Keratinocyte (primary cell): ENCODE data around the gene EFNB2. TPM values are rescaled to one million over a fixed set of nuclear protein-coding genes. Genes with fewer than 3 reads are reported as not detected.
A peak's percentile ranks its signal among the peaks of the same experiment; 100 is the strongest.

Source experiments
- DNase-seq: peaks from one replicate; pipeline ENCODE4 v3.0.0-alpha.2; 2011; ENCODE audit warnings: low read depth, missing footprints, low spot score
- FAIRE-seq: peaks from 2 replicates; lab custom pipeline; 2011; peaks lifted over from hg19 to GRCh38; lab: Jason Lieb, UNC
- H2AFZ ChIP-seq: 2 replicates; pipeline ENCODE4 v1.6.0; 2012; ENCODE audit warnings: low read length, control low read depth, inconsistent platforms; ENCODE audit not compliant: control insufficient read depth
- H3K27ac ChIP-seq: 2 replicates; pipeline ENCODE4 v1.5.1; 2011; ENCODE audit warnings: low read length; ENCODE audit not compliant: control insufficient read depth, insufficient read depth
- H3K27me3 ChIP-seq: 3 replicates; pipeline ENCODE4 v1.6.0; 2011; ENCODE audit warnings: low read length; ENCODE audit not compliant: control insufficient read depth, insufficient read depth; ENCODE audit errors: extremely low read depth
- H3K36me3 ChIP-seq, 2 experiments: 2 replicates in 1 of 2; 3 replicates in 1 of 2; pipeline ENCODE4 v1.5.1; 2011; ENCODE audit warnings: low read length in 2 of 2, mild to moderate bottlenecking in 1 of 2; ENCODE audit not compliant: control insufficient read depth in 2 of 2, insufficient read depth in 2 of 2; ENCODE audit errors: extremely low read depth in 1 of 2
- H3K4me1 ChIP-seq: 3 replicates; pipeline ENCODE4 v1.5.1; 2011; ENCODE audit warnings: low read length; ENCODE audit not compliant: control insufficient read depth, insufficient read depth; ENCODE audit errors: extremely low read depth
- H3K4me2 ChIP-seq: 3 replicates; pipeline ENCODE4 v1.6.0; 2011; ENCODE audit warnings: low read depth, low read length; ENCODE audit not compliant: control insufficient read depth, insufficient read depth; ENCODE audit errors: extremely low read depth
- H3K4me3 ChIP-seq, 3 experiments: fragments of 200-600 bp in 1 of 3; sonication (generic) in 1 of 3; 2 replicates in 2 of 3; 3 replicates in 1 of 3; pipeline ENCODE4 v1.5.1; 2011 to 2016; ENCODE audit warnings: low read length in 3 of 3, mild to moderate bottlenecking in 3 of 3, control low read depth in 2 of 3, inconsistent platforms in 1 of 3, low read depth in 1 of 3, mixed read lengths in 1 of 3, mixed run types in 1 of 3, moderate library complexity in 1 of 3; ENCODE audit not compliant: control insufficient read depth in 2 of 3, insufficient read depth in 2 of 3; ENCODE audit errors: extremely low read depth in 1 of 3
- H3K79me2 ChIP-seq: 2 replicates; pipeline ENCODE4 v1.6.0; 2012; ENCODE audit warnings: low read length; ENCODE audit not compliant: control insufficient read depth, insufficient read depth
- H3K9ac ChIP-seq: 3 replicates; pipeline ENCODE4 v1.6.0; 2011; ENCODE audit warnings: low read length; ENCODE audit not compliant: control insufficient read depth, insufficient read depth; ENCODE audit errors: extremely low read depth
- H3K9me1 ChIP-seq: 3 replicates; pipeline ENCODE4 v1.6.0; 2011; ENCODE audit warnings: low read length; ENCODE audit not compliant: control insufficient read depth, insufficient read depth; ENCODE audit errors: extremely low read depth
- H3K9me3 ChIP-seq: 2 replicates; pipeline ENCODE4 v1.5.1; 2012; ENCODE audit warnings: low read depth, low read length; ENCODE audit not compliant: control insufficient read depth
- H4K20me1 ChIP-seq: 3 replicates; pipeline ENCODE4 v1.6.0; 2011; ENCODE audit warnings: low read length; ENCODE audit not compliant: control insufficient read depth, insufficient read depth; ENCODE audit errors: extremely low read depth
- CTCF ChIP-seq, 3 experiments: IDR thresholded peaks in 1 of 3; conservative IDR thresholded peaks in 1 of 3; optimal IDR thresholded peaks in 1 of 3; 2 replicates in 2 of 3; 3 replicates in 1 of 3; pipeline versions ENCODE3 to v1.5.1; 2011; ENCODE audit warnings: low read length in 3 of 3, mild to moderate bottlenecking in 3 of 3, moderate library complexity in 2 of 3, control low read depth in 1 of 3, inconsistent platforms in 1 of 3; ENCODE audit not compliant: insufficient read depth in 2 of 3; ENCODE audit errors: extremely low read depth in 1 of 3
- EZH2 ChIP-seq: IDR thresholded peaks from one replicate; pipeline ENCODE4 v1.6.1; 2012; ENCODE audit warnings: inconsistent platforms, mild to moderate bottlenecking, low read length, moderate library complexity
- dilution Hi-C: fragments of 300-500 bp; cut with MboI; formaldehyde crosslinking; loops from one replicate; pipeline ENCODE4 v1.7.0; 2020; ENCODE audit warnings: low sequenced_read_pairs; ENCODE audit not compliant: extremely low pct_ligation_motif_present
- polyA plus RNA-seq, 5 experiments: library from polyadenylated mRNA; depleted of rRNA in 3 of 5; stranded (reverse) in 3 of 5; stranded (forward) in 1 of 5; unstranded in 1 of 5; fragments of >200 nt; gene quantifications; 1 replicate in 1 of 5; 2 replicates in 3 of 5; 3 replicates in 1 of 5; pipeline versions ENCODE4 v1.2.1 to v1.2.3, GENCODE V29; 2011 to 2012; ENCODE audit warnings: missing spikeins in 2 of 5, low read depth in 1 of 5, low replicate concordance in 1 of 5

EFNB2 gene
- polyA plus RNA-seq, 1 donor (not counting 4 experiments of a cell fraction or from before 2014, with no cell fraction given), result 38.9 TPM

GRCh38 chr13:106526738-106527444 lies 8.6 kb downstream of the EFNB2 start:
- H3K27ac ChIP-seq, result no peak overlapping the region
- no peak overlapping the region for H3K4me3 ChIP-seq
- H3K79me2 ChIP-seq, result peaks cover 99% of the 10 kb centered on the region
- H3K36me3 ChIP-seq, result peaks cover 0 to 12% of the 10 kb centered on the region in 2 experiments
- H3K4me1 ChIP-seq, result peaks cover 72% of the 10 kb centered on the region
- dilution Hi-C loops, result no loop called here
- H3K9me3 ChIP-seq, result no peaks in the 10 kb centered on the region
- no peak overlapping the region for H3K4me2 ChIP-seq
- TF ChIP-seq EZH2 (no peak), CTCF (optimal IDR thresholded peaks at IDR 0.05 in 1 of 3, IDR thresholded peaks at IDR 0.05 in 1 of 3, conservative IDR thresholded peaks at IDR 0.05 in 1 of 3; ENCODE audit: extremely low read depth in 1 of 3, insufficient read depth in 2 of 3, low read length in 3 of 3) (no peak)
- H2AFZ ChIP-seq, result no peak overlapping the region
- DNase-seq, result no peak
- peaks cover 10% of the 10 kb centered on the region for H4K20me1 ChIP-seq
- H3K9ac ChIP-seq, result no peak overlapping the region
- no peak for FAIRE-seq
- H3K9me1 ChIP-seq, result peaks cover 2% of the 10 kb centered on the region
- no peaks in the 10 kb centered on the region for H3K27me3 ChIP-seq

GRCh38 chr13:106525865-106526264 lies 9.6 kb downstream of the EFNB2 start:
- TF ChIP-seq EZH2 (no peak), CTCF (optimal IDR thresholded peaks at IDR 0.05 in 1 of 3, IDR thresholded peaks at IDR 0.05 in 1 of 3, conservative IDR thresholded peaks at IDR 0.05 in 1 of 3; ENCODE audit: extremely low read depth in 1 of 3, insufficient read depth in 2 of 3, low read length in 3 of 3) (no peak)
- H3K79me2 ChIP-seq, result peaks cover 99% of the 10 kb centered on the region
- peaks cover 72% of the 10 kb centered on the region for H3K4me1 ChIP-seq
- no peak overlapping the region for H3K4me3 ChIP-seq
- FAIRE-seq, result peak; percentile 32
- H3K4me2 ChIP-seq, result no peak overlapping the region
- no peaks in the 10 kb centered on the region for H3K27me3 ChIP-seq
- peaks cover 0 to 9% of the 10 kb centered on the region in 2 experiments for H3K36me3 ChIP-seq
- H3K9ac ChIP-seq, result no peak overlapping the region
- peaks cover 2% of the 10 kb centered on the region for H3K9me1 ChIP-seq
- H4K20me1 ChIP-seq, result peaks cover 10% of the 10 kb centered on the region
- DNase-seq, result no peak
- H3K27ac ChIP-seq, result no peak overlapping the region
- dilution Hi-C loops, result no loop called here
- no peak overlapping the region for H2AFZ ChIP-seq
- H3K9me3 ChIP-seq, result no peaks in the 10 kb centered on the region
